Adrenal gland (tissue), 12 donors: ENCODE data around the gene UXS1. TPM values are rescaled to one million over a fixed set of nuclear protein-coding genes. Genes with fewer than 3 reads are reported as not detected.
A peak's percentile ranks its signal among the peaks of the same experiment; 100 is the strongest.

ENCODE experiments used
- DNase-seq, 7 donors: peaks; one replicate each; pipeline ENCODE4 v3.0.0-alpha.2; 2019 to 2020
- H3K27ac ChIP-seq, 5 donors: fragments of 200-600 bp; sonication (generic) in 4 of 5; 1 replicate in 3 of 5; 2 replicates in 2 of 5; pipeline versions ENCODE4 v1.5.1 to v1.8.0; 2016 to 2020; ENCODE audit warnings: mild to moderate bottlenecking in 1 of 5
- H3K27me3 ChIP-seq: fragments of 200-600 bp; 2 replicates; pipeline ENCODE4 v1.8.0; 2021
- H3K36me3 ChIP-seq, 2 donors: fragments of 200-600 bp; replicated peaks in 1 of 2; 1 replicate in 1 of 2; 2 replicates in 1 of 2; pipeline versions ENCODE4 v1.5.1 to v1.8.0; 2018 to 2022
- H3K4me1 ChIP-seq, 2 donors: fragments of 200-600 bp; replicated peaks in 1 of 2; 1 replicate in 1 of 2; 2 replicates in 1 of 2; pipeline versions ENCODE4 v1.5.1 to v1.8.0; 2018 to 2021
- H3K4me3 ChIP-seq, 4 donors: fragments of 200-600 bp; sonication (generic) in 3 of 4; one replicate each; pipeline ENCODE4 v1.5.1; 2016 to 2018
- H3K9me3 ChIP-seq, 3 donors: fragments of 200-600 bp; sonication (generic) in 1 of 3; replicated peaks in 1 of 3; 1 replicate in 2 of 3; 2 replicates in 1 of 3; pipeline versions ENCODE4 v1.5.1 to v1.8.0; 2016 to 2021
- CTCF ChIP-seq, 6 experiments: fragments of 450-650 bp in 4 of 6; fragments of 200-600 bp in 2 of 6; sonication (generic) in 1 of 6; IDR thresholded peaks; 1 replicate in 5 of 6; 2 replicates in 1 of 6; pipeline versions ENCODE4 v1.5.1 to v1.8.0; 2016 to 2021; ENCODE audit warnings: antibody characterized with exemption in 6 of 6, mild to moderate bottlenecking in 2 of 6, moderate library complexity in 1 of 6
- POLR2A ChIP-seq, 2 donors: fragments of 450-650 bp; IDR thresholded peaks; one replicate each; pipeline ENCODE4 v1.6.1; 2017; ENCODE audit warnings: antibody characterized with exemption in 2 of 2, mild to moderate bottlenecking in 2 of 2, moderate library complexity in 1 of 2
- WGBS, 4 donors: extraction: QIAGEN DNeasy Blood & Tissue Kit in 2 of 4; methylation state at CpG; one replicate each; pipeline versions ENCODE4 v1.1.5 to v1.1.7; 2013 to 2017; 5-methylcytosine and 5-hydroxymethylcytosine counted together
- intact Hi-C, 2 donors: fragments of 100-400 bp; cut with DNase I; formaldehyde crosslinking; loops; one replicate each; pipeline versions ENCODE4 v1.14.1 to v1.15.0; 2022 to 2023
- polyA plus RNA-seq, 3 donors: library from polyadenylated mRNA; stranded (reverse); fragments of 200-250 nt in 2 of 3; fragments of 350-450 nt in 1 of 3; fragmentation: Illumina TruSeq in 1 of 3; extraction: RNeasy Lipid Tissue Mini Kit (QIAGEN cat#74804) in 1 of 3; gene quantifications; one replicate each; pipeline ENCODE4 v1.2.3, GENCODE V29; 2013 to 2014
- total RNA-seq, 9 donors: library from RNA; depleted of rRNA in 4 of 9; stranded (reverse); fragments of >200 nt in 4 of 9; fragments of 120-200 nt in 1 of 9; fragmentation: NEBNext Ultra II Directional in 1 of 9; extraction: Animal tissue kit (Norgen Biotek cat#: 25700) in 1 of 9; gene quantifications; one replicate each; pipeline versions ENCODE4 v1.1.0 to v1.2.4, GENCODE V29; 2013 to 2023
- donor health status: healthy with polysubstance abuse.
- donor health status: Bipolar disorder and iron deficiency.
- donor health status: DM: yes; HTN: yes; CAD: no.
- donor health status: DM: no; HTN: no; CAD: no.
- donor health status: DM: no; HTN: no; CAD: no.
- donor health status: DM: yes; HTN: yes; CAD: no.

The UXS1 gene
- total and polyA plus RNA-seq, 12 donors, result 5.7 to 145 (median 22.3) TPM

DNA sequence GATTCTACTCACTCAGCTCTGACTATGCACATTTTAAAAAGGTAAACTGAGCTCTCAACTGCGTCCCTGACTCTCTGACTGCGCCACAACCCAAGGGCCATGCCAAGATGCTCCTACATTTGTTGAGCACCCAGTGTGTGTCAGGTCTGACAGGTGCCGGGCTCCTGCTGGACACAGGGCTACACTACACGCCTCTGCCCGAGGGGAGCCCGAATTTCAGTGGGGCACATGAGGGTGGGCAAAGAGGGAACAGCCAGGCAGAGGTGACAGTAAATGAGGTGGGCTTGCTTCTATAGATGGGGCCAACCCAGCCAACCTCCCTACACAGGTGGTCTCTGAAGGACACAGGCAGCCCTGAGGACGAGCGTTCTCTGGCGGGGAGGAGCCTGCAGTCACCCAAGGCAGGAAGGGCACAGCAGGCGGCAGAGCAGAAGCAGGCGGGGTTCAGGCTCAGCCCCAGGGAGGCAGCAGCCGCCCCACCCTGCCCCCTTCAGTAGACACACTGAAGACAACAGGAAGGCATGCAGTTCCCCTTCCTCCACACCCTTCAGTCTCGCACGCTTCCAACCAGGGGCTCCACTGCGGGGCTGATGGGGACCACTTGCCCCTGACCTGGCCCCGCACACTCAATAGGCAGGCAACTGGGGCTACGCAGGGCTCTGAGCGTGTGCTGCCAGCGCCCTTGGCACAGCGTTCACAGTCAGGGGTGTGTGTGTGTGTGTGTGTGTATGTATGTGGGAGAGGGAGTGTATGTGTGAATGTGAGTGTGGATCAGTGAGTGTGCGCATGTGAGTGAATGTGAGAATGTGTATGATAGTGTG, 98.4 kb downstream of the UXS1 start:
- no peak overlapping the region for H3K4me3 ChIP-seq
- H3K9me3 ChIP-seq, result no peaks in the 10 kb centered on the region
- intact Hi-C loops, result no loop called here
- no peak overlapping the region for H3K27ac ChIP-seq
- H3K27me3 ChIP-seq, result no peaks in the 10 kb centered on the region
- 71 to 94% (median 84%) methylated on average over 15 to 21 of the region's 21 CpGs for WGBS, 4 donors
- no peaks in the 10 kb centered on the region for H3K4me1 ChIP-seq
- peak in 2 of 7 donors; percentile 16 to 51 for DNase-seq
- H3K36me3 ChIP-seq, result no peaks in the 10 kb centered on the region
- TF ChIP-seq POLR2A (IDR thresholded peaks at IDR 0.05), result no peak
- no peak for TF ChIP-seq CTCF (IDR thresholded peaks at IDR 0.05)

- no peak overlapping the region for H3K27ac ChIP-seq
- H3K4me3 ChIP-seq, result no peak overlapping the region
- H3K9me3 ChIP-seq, result no peaks in the 10 kb centered on the region
- H3K4me1 ChIP-seq, result no peaks in the 10 kb centered on the region
- no peaks in the 10 kb centered on the region for H3K36me3 ChIP-seq
- DNase-seq, result peak in 1 of 7 donors; percentile 46
- H3K27me3 ChIP-seq, result no peaks in the 10 kb centered on the region
- TF ChIP-seq POLR2A (IDR thresholded peaks at IDR 0.05) (no peak), CTCF (IDR thresholded peaks at IDR 0.05) (no peak)
- intact Hi-C loops, result no loop called here
- WGBS, 4 donors, result 83 to 87% (median 85%) methylated on average over 13 of the region's 13 CpGs
Observed at GRCh38 chr2:106094131-106094841, 99.8 kb downstream of the UXS1 start.

DNA sequence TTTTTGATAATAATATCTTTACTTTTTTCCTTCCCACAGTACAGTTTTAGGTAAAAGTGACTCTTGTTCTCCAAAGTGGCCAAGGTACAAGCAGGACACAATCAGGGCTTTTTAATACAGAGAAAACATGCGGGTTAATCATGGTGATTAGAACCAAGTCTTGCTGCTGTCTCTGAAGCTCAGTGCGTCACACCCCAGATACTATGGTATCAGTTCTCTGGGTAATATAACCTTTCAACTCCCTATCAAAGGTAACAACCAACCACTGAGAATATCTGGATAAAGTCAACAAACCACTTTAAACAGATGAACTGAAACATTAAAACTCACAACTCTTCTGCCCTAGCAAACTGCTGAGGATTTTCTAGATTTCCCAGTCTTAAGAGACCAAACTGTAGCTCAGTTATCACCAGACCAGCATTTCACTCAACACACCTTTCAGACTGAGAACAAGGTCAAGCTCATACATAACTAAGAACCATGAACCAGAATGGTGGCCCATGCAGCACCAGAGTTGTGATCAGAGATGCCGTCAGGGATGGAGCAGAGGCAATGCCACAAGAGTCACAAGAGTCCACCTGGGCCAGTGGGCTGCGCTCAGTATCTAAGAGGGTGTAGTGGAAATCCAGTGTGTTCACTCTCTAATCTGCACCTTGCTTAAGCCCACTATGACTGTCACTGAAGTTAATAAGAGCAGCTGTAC, 103.0 kb downstream of the UXS1 start:
- Histone ChIP-seq H3K27ac (no peak overlapping the region), H3K27me3 (no peaks in the 10 kb centered on the region), H3K4me1 (no peaks in the 10 kb centered on the region), H3K36me3 (no peaks in the 10 kb centered on the region), H3K4me3 (no peak overlapping the region), H3K9me3 (no peaks in the 10 kb centered on the region)
- no peak for DNase-seq
- no peak for TF ChIP-seq CTCF (IDR thresholded peaks at IDR 0.05)
- 96 to 100% (median 97%) methylated on average over 2 to 4 of the region's 4 CpGs for WGBS, 4 donors
- intact Hi-C loops, result no loop called here

DNA sequence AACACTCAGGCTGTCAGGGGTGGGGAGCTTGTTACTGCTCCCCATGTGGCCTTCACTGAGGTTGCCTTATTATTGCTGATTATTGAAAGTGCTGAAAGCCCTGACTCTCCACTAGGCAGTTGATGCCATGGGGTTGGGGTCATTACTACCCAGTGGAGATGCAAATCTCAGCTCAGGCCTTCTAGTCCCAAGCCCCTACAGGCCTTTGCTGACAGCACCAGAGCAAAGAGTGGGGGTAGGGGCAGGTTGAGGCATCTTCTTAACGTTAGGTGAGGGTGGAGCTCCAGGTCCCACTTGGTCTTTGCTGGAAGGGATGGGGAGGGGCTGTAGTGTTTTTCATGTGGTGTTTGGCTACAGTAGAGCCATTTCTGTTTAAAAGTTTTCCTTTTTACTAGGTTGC, 104.5 kb downstream of the UXS1 start:
- H3K36me3 ChIP-seq, result no peaks in the 10 kb centered on the region
- no peak overlapping the region for H3K27ac ChIP-seq
- intact Hi-C loops, result loop anchor here in 1 of 2 donors (10.0 kb wide), 1 partner anchor 515 kb away; no protein-coding TSS in a partner anchor
- H3K27me3 ChIP-seq, result no peaks in the 10 kb centered on the region
- no peaks in the 10 kb centered on the region for H3K4me1 ChIP-seq
- DNase-seq, result no peak
- TF ChIP-seq CTCF (IDR thresholded peaks at IDR 0.05) (no peak), POLR2A (IDR thresholded peaks at IDR 0.05) (no peak)
- no peaks in the 10 kb centered on the region for H3K9me3 ChIP-seq
- 44 to 88% (median 76%) methylated on average over 1 of the region's 1 CpG for WGBS, 4 donors
- H3K4me3 ChIP-seq, result no peak overlapping the region
